ENCODE measurements around the gene PLOD1.

The PLOD1 gene

GRCh38 chr1:11970441-11971185 lies 36.1 kb downstream of the PLOD1 start:
- in situ Hi-C loops (cut with MboI; ENCODE audit: low sequenced_read_pairs), result no loop called here

- in situ Hi-C loops (cut with MboI; ENCODE audit: low sequenced_read_pairs), result no loop called here
Observed at GRCh38 chr1:11977625-11978024, 43.1 kb downstream of the PLOD1 start.

- in situ Hi-C loops (cut with MboI; ENCODE audit: low sequenced_read_pairs), result no loop called here
Observed at GRCh38 chr1:11978301-11978700, 43.8 kb downstream of the PLOD1 start.

GRCh38 chr1:11979028-11979850 lies 44.7 kb downstream of the PLOD1 start:
- in situ Hi-C loops (cut with MboI; ENCODE audit: low sequenced_read_pairs), result no loop called here

- in situ Hi-C loops (cut with MboI; ENCODE audit: low sequenced_read_pairs), result no loop called here
Observed at GRCh38 chr1:11979851-11980675, 45.5 kb downstream of the PLOD1 start, which contains the start of gene MFN2. TSS of gene MFN2 (plus strand) at chr1:11980444. CDS start at chr1:11989169, 8,725 bp downstream.

GRCh38 chr1:11980676-11980972 lies 46.1 kb downstream of the PLOD1 start:
- in situ Hi-C loops (cut with MboI; ENCODE audit: low sequenced_read_pairs), result no loop called here

GRCh38 chr1:11981378-11982009 lies 47.0 kb downstream of the PLOD1 start:
- in situ Hi-C loops (cut with MboI; ENCODE audit: low sequenced_read_pairs), result no loop called here

GRCh38 chr1:11982010-11982392 lies 47.5 kb downstream of the PLOD1 start:
- in situ Hi-C loops (cut with MboI; ENCODE audit: low sequenced_read_pairs), result no loop called here

GRCh38 chr1:11984121-11984520 lies 49.6 kb downstream of the PLOD1 start:
- in situ Hi-C loops (cut with MboI; ENCODE audit: low sequenced_read_pairs), result no loop called here

- in situ Hi-C loops (cut with MboI; ENCODE audit: low sequenced_read_pairs), result no loop called here
Observed at GRCh38 chr1:11984576-11984975, 50.1 kb downstream of the PLOD1 start.

GRCh38 chr1:11985171-11985570 lies 50.7 kb downstream of the PLOD1 start:
- in situ Hi-C loops (cut with MboI; ENCODE audit: low sequenced_read_pairs), result no loop called here

- in situ Hi-C loops (cut with MboI; ENCODE audit: low sequenced_read_pairs), result no loop called here
Observed at GRCh38 chr1:11985851-11986250, 51.3 kb downstream of the PLOD1 start.

GRCh38 chr1:11989669-11990068 lies 55.2 kb downstream of the PLOD1 start:
- in situ Hi-C loops (cut with MboI; ENCODE audit: low sequenced_read_pairs), result no loop called here

- in situ Hi-C loops (cut with MboI; ENCODE audit: low sequenced_read_pairs), result no loop called here
Observed at GRCh38 chr1:11990303-11991032, 56.0 kb downstream of the PLOD1 start.

GRCh38 chr1:11991969-11992676 lies 57.6 kb downstream of the PLOD1 start:
- in situ Hi-C loops (cut with MboI; ENCODE audit: low sequenced_read_pairs), result no loop called here

GRCh38 chr1:11997081-11997850 lies 62.7 kb downstream of the PLOD1 start:
- in situ Hi-C loops (cut with MboI; ENCODE audit: low sequenced_read_pairs), result no loop called here

- in situ Hi-C loops (cut with MboI; ENCODE audit: low sequenced_read_pairs), result no loop called here
Observed at GRCh38 chr1:11998636-11999035, 64.1 kb downstream of the PLOD1 start.

- in situ Hi-C loops (cut with MboI; ENCODE audit: low sequenced_read_pairs), result no loop called here
Observed at GRCh38 chr1:11999236-11999635, 64.7 kb downstream of the PLOD1 start.

Data from HL-60/S4 (cell line).